GM21447 (cell line): ENCODE data around the gene SPOCK1.

Source experiments
- ATAC-seq: cut with Tn5 transposase; IDR thresholded peaks from one replicate; pipeline ENCODE4 v1.9.1; 2021; ENCODE audit not compliant: unreplicated experiment

Gene SPOCK1

GRCh38 chr5:137085206-137085605 lies 413.9 kb downstream of the SPOCK1 start:
- no peak for ATAC-seq

GRCh38 chr5:137084016-137084415 lies 415.1 kb downstream of the SPOCK1 start:
- no peak for ATAC-seq

- no peak for ATAC-seq
These were observed 416.2 kb downstream of the SPOCK1 start for GRCh38 chr5:137082951-137083350.

GRCh38 chr5:137078171-137078665 lies 420.9 kb downstream of the SPOCK1 start:
- ATAC-seq: no peak

GRCh38 chr5:137075163-137075970 lies 423.8 kb downstream of the SPOCK1 start:
- ATAC-seq: peak; percentile 76

- no peak for ATAC-seq
These were observed 425.9 kb downstream of the SPOCK1 start for GRCh38 chr5:137073189-137073588.

GRCh38 chr5:137072361-137073115 lies 426.6 kb downstream of the SPOCK1 start:
- no peak for ATAC-seq

GRCh38 chr5:137071931-137072330 lies 427.2 kb downstream of the SPOCK1 start:
- no peak for ATAC-seq

GRCh38 chr5:137071526-137071925 lies 427.6 kb downstream of the SPOCK1 start:
- ATAC-seq: no peak

- no peak for ATAC-seq
These were observed 428.6 kb downstream of the SPOCK1 start for GRCh38 chr5:137070521-137070920.

- no peak for ATAC-seq
These were observed 429.8 kb downstream of the SPOCK1 start for GRCh38 chr5:137069358-137069757.

GRCh38 chr5:137061382-137061781 lies 437.7 kb downstream of the SPOCK1 start:
- no peak for ATAC-seq

GRCh38 chr5:137058089-137058488 lies 441.0 kb downstream of the SPOCK1 start:
- ATAC-seq: no peak

- no peak for ATAC-seq
These were observed 442.4 kb downstream of the SPOCK1 start for GRCh38 chr5:137056676-137057075.

- ATAC-seq: no peak
These were observed 443.8 kb downstream of the SPOCK1 start for GRCh38 chr5:137055271-137055872.

GRCh38 chr5:137054792-137055191 lies 444.3 kb downstream of the SPOCK1 start:
- ATAC-seq: no peak

GRCh38 chr5:137054335-137054734 lies 444.8 kb downstream of the SPOCK1 start:
- no peak for ATAC-seq

GRCh38 chr5:137051161-137051560 lies 448.0 kb downstream of the SPOCK1 start:
- no peak for ATAC-seq

GRCh38 chr5:137040641-137041340 lies 458.3 kb downstream of the SPOCK1 start:
- ATAC-seq: no peak

GRCh38 chr5:137040024-137040423 lies 459.1 kb downstream of the SPOCK1 start:
- no peak for ATAC-seq

- ATAC-seq: no peak
These were observed 461.3 kb downstream of the SPOCK1 start for GRCh38 chr5:137037848-137038247.
